HepG2 (cell line): ENCODE results near the gene UST. TPM values are rescaled to one million over a fixed set of nuclear protein-coding genes. Genes with fewer than 3 reads are reported as not detected.

Source experiments
- AKAP8 ChIP-seq: sonication (generic); formaldehyde crosslinking; IDR thresholded peaks from 2 replicates; pipeline ENCODE4 v1.5.1; 2020; ENCODE audit warnings: mild to moderate bottlenecking, missing genetic modification reagents
- ATF7 ChIP-seq, 2 experiments: fragments of 450-650 bp in 1 of 2; sonication (generic) in 1 of 2; formaldehyde crosslinking in 1 of 2; IDR thresholded peaks; 2 replicates each; pipeline versions ENCODE4 v1.4.0 to v1.6.1; 2016 to 2020; ENCODE audit warnings: antibody characterized with exemption in 1 of 2, mild to moderate bottlenecking in 1 of 2, missing genetic modification reagents in 1 of 2
- MBD4 ChIP-seq: IDR thresholded peaks from 2 replicates; pipeline ENCODE4 v1.6.1; 2012; ENCODE audit warnings: low read length, inconsistent platforms, borderline replicate concordance
- MED13 ChIP-seq: sonication (generic); formaldehyde crosslinking; IDR thresholded peaks from 2 replicates; pipeline ENCODE4 v1.5.0; 2020; ENCODE audit warnings: missing genetic modification reagents
- MTF2 ChIP-seq: sonication (generic); formaldehyde crosslinking; IDR thresholded peaks from 2 replicates; pipeline ENCODE4 v1.5.0; 2020; ENCODE audit warnings: missing genetic modification reagents, borderline replicate concordance
- PREB ChIP-seq: sonication (generic); formaldehyde crosslinking; IDR thresholded peaks from 2 replicates; pipeline ENCODE4 v1.4.0; 2020; ENCODE audit warnings: missing genetic modification reagents
- RARA ChIP-seq: IDR thresholded peaks from 2 replicates; pipeline ENCODE4 v1.6.1; 2016; ENCODE audit warnings: missing genetic modification reagents, missing compliant biosample characterization
- SOX6 ChIP-seq, 2 experiments: fragments of 450-650 bp in 1 of 2; sonication (generic) in 1 of 2; formaldehyde crosslinking in 1 of 2; IDR thresholded peaks; 2 replicates each; pipeline versions ENCODE4 v1.4.0 to v1.6.1; 2017 to 2020; ENCODE audit warnings: antibody characterized with exemption in 1 of 2, mild to moderate bottlenecking in 1 of 2, missing genetic modification reagents in 1 of 2
- TEAD2 ChIP-seq: sonication (generic); formaldehyde crosslinking; IDR thresholded peaks from 2 replicates; pipeline ENCODE4 v1.9.0; 2021; ENCODE audit warnings: missing genetic modification reagents
- ZBTB21 ChIP-seq: sonication (generic); formaldehyde crosslinking; IDR thresholded peaks from 2 replicates; pipeline ENCODE4 v1.4.0; 2020; ENCODE audit warnings: missing genetic modification reagents
- ZBTB4 ChIP-seq: sonication (generic); formaldehyde crosslinking; IDR thresholded peaks from 2 replicates; pipeline ENCODE4 v1.4.0; 2020; ENCODE audit warnings: missing genetic modification reagents, mild to moderate bottlenecking, borderline replicate concordance
- ZNF17 ChIP-seq: sonication (generic); formaldehyde crosslinking; IDR thresholded peaks from 2 replicates; pipeline ENCODE4 v1.5.0; 2020; ENCODE audit warnings: mild to moderate bottlenecking, missing genetic modification reagents
- ZNF281 ChIP-seq: sonication (generic); formaldehyde crosslinking; IDR thresholded peaks from 2 replicates; pipeline ENCODE4 v1.4.0; 2020; ENCODE audit warnings: missing genetic modification reagents, borderline replicate concordance
- ZNF414 ChIP-seq: sonication (generic); formaldehyde crosslinking; IDR thresholded peaks from 2 replicates; pipeline ENCODE4 v1.5.0; 2020; ENCODE audit warnings: missing genetic modification reagents
- ZNF512B ChIP-seq: sonication (generic); formaldehyde crosslinking; IDR thresholded peaks from 2 replicates; pipeline ENCODE4 v1.5.1; 2020; ENCODE audit warnings: missing genetic modification reagents, mild to moderate bottlenecking, borderline replicate concordance
- ZNF737 ChIP-seq: sonication (generic); formaldehyde crosslinking; IDR thresholded peaks from 2 replicates; pipeline ENCODE4 v1.5.0; 2020; ENCODE audit warnings: missing genetic modification reagents, mild to moderate bottlenecking, borderline replicate concordance
- ZSCAN20 ChIP-seq: sonication (generic); formaldehyde crosslinking; IDR thresholded peaks from 2 replicates; pipeline ENCODE4 v1.4.0; 2020; ENCODE audit warnings: missing genetic modification reagents, mild to moderate bottlenecking, borderline replicate concordance
- ZSCAN31 ChIP-seq: sonication (generic); formaldehyde crosslinking; IDR thresholded peaks from 2 replicates; pipeline ENCODE4 v1.5.0; 2020; ENCODE audit warnings: low read depth, mild to moderate bottlenecking, missing genetic modification reagents
- ZSCAN9 ChIP-seq: IDR thresholded peaks from 2 replicates; pipeline ENCODE4 v1.6.1; 2016; ENCODE audit warnings: borderline replicate concordance
- polyA plus RNA-seq, 8 experiments: library from polyadenylated mRNA; depleted of rRNA in 3 of 8; stranded (reverse) in 7 of 8; unstranded in 1 of 8; fragments of >200 nt; fragmentation: Illumina TruSeq in 4 of 8; extraction: Trizol in 4 of 8; gene quantifications; 2 replicates each; pipeline versions ENCODE4 v1.2.1 to v1.2.3, GENCODE V29; 2011 to 2016; ENCODE audit warnings: low read depth in 4 of 8, missing spikeins in 1 of 8, mixed read lengths in 1 of 8; ENCODE audit not compliant: insufficient read depth in 1 of 8
- total RNA-seq, 5 experiments: library from RNA; depleted of rRNA; stranded (reverse); fragments of >200 nt; fragmentation: Illumina TruSeq; extraction: Trizol; gene quantifications; 2 replicates each; pipeline ENCODE4 v1.2.3, GENCODE V29; 2016; ENCODE audit warnings: low read depth in 1 of 5

The UST gene
- total and polyA plus RNA-seq, 2 of the 13 experiments (the other 11 are each of a cell fraction or from before 2014, with no cell fraction given) = 0.27 TPM; not detected in 1

- TF ChIP-seq ZNF512B = no peak
- TF ChIP-seq PREB = no peak
- peak; percentile 17; the same call in 1 of the 2 replicates for TF ChIP-seq ZNF281
- no peak for TF ChIP-seq ZBTB21 (CRISPR knock-in tag)
- TF ChIP-seq ZNF737 = no peak
- peak; percentile 58; the same call in 1 of the 2 replicates for TF ChIP-seq RARA (CRISPR knock-in tag)
- no peak for TF ChIP-seq ZSCAN31 (CRISPR knock-in tag)
- TF ChIP-seq ZSCAN9 (CRISPR knock-in tag) = no peak
- no peak for TF ChIP-seq MBD4
- no peak for TF ChIP-seq ZNF17 (CRISPR knock-in tag)
- TF ChIP-seq SOX6 (IDR thresholded peaks at IDR 0.05) = no peak
- TF ChIP-seq SOX6 (CRISPR knock-in tag; IDR thresholded peaks at IDR 0.05) = peak; percentile 80
- no peak for TF ChIP-seq TEAD2 (CRISPR knock-in tag)
- TF ChIP-seq MED13 (CRISPR knock-in tag) = peak; percentile 72; the same call in 1 of the 2 replicates
- TF ChIP-seq MTF2 (CRISPR knock-in tag) = no peak
- TF ChIP-seq AKAP8 = no peak
- no peak for TF ChIP-seq ZNF414 (CRISPR knock-in tag)
- no peak for TF ChIP-seq ZBTB4 (CRISPR knock-in tag)
- TF ChIP-seq ATF7 (IDR thresholded peaks at IDR 0.05) = no peak
- no peak for TF ChIP-seq ATF7 (CRISPR knock-in tag; IDR thresholded peaks at IDR 0.05)
- no peak for TF ChIP-seq ZSCAN20 (CRISPR knock-in tag)
These were observed 328.0 kb downstream of the UST start (continued) for GRCh38 chr6:149074832-149075258.
